Small intestine (tissue), 7 donors: ENCODE results near the gene VPS8. TPM values are rescaled to one million over a fixed set of nuclear protein-coding genes. Genes with fewer than 3 reads are reported as not detected.
"Not testable (repeated sequence)": the region's sequence is repeated elsewhere in the genome, so short reads cannot be mapped to it uniquely, and the experiment has no call there.

ENCODE experiments used
- DNase-seq, 2 donors: peaks; one replicate each; pipeline versions ENCODE4 v3.0.0 to v3.0.0-alpha.2; 2013
- FAIRE-seq: peaks from 2 replicates; lab custom pipeline; 2012; peaks lifted over from hg19 to GRCh38; lab: Jason Lieb, UNC
- H3K27ac ChIP-seq, 3 donors: one replicate each; pipeline ENCODE4 v1.5.1; 2013; ENCODE audit warnings: low read length in 2 of 3, mild to moderate bottlenecking in 2 of 3, control low read depth in 1 of 3, inconsistent platforms in 1 of 3, low read depth in 1 of 3, moderate library complexity in 1 of 3
- H3K27me3 ChIP-seq, 3 donors: one replicate each; pipeline ENCODE4 v1.6.1; 2013; ENCODE audit warnings: low read length in 3 of 3, inconsistent platforms in 1 of 3; ENCODE audit not compliant: control insufficient read depth in 3 of 3, insufficient read depth in 3 of 3
- H3K36me3 ChIP-seq, 3 donors: one replicate each; pipeline ENCODE4 v1.6.1; 2013; ENCODE audit warnings: low read length in 3 of 3, inconsistent platforms in 1 of 3, low read depth in 1 of 3, mild to moderate bottlenecking in 1 of 3, moderate library complexity in 1 of 3; ENCODE audit not compliant: control insufficient read depth in 3 of 3, insufficient read depth in 2 of 3
- H3K4me1 ChIP-seq, 3 donors: one replicate each; pipeline ENCODE4 v1.6.1; 2013; ENCODE audit warnings: low read length in 2 of 3, inconsistent platforms in 1 of 3, low read depth in 1 of 3, mild to moderate bottlenecking in 1 of 3, moderate library complexity in 1 of 3; ENCODE audit not compliant: control insufficient read depth in 3 of 3, insufficient read depth in 2 of 3
- H3K4me3 ChIP-seq, 3 donors: one replicate each; pipeline ENCODE4 v1.5.1; 2013; ENCODE audit warnings: low read length in 3 of 3, control low read depth in 1 of 3, inconsistent platforms in 1 of 3, low read depth in 1 of 3, mild to moderate bottlenecking in 1 of 3, moderate library complexity in 1 of 3
- H3K9me3 ChIP-seq, 2 donors: one replicate each; pipeline ENCODE4 v1.6.1; 2013; ENCODE audit warnings: low read depth in 1 of 2, low read length in 1 of 2; ENCODE audit not compliant: control insufficient read depth in 2 of 2, insufficient read depth in 1 of 2
- WGBS, 3 donors: extraction: QIAGEN DNeasy Blood & Tissue Kit; methylation state at CpG; one replicate each; pipeline ENCODE4 v1.1.7; 2013; 5-methylcytosine and 5-hydroxymethylcytosine counted together
- polyA plus RNA-seq, 4 donors: library from polyadenylated mRNA; stranded (reverse) in 3 of 4; unstranded in 1 of 4; fragments of 200-250 nt in 3 of 4; fragments of 120-200 nt in 1 of 4; gene quantifications; one replicate each; pipeline versions ENCODE4 v1.2.1 to v1.2.3, GENCODE V29; 2013
- donor health status: healthy with polysubstance abuse.
- donor health status: control.
- donor health status: control.
- donor health status: Bipolar disorder and iron deficiency.
- donor health status: healthy.

Gene VPS8
- polyA plus RNA-seq, 4 donors, result 7.8 to 32.5 (median 9.2) TPM

- no peak overlapping the region for H3K27ac ChIP-seq
- H3K36me3 ChIP-seq, result peaks cover 0 to 11% (median 4%) of the 10 kb centered on the region in 3 donors
- no peak for DNase-seq
- H3K4me3 ChIP-seq, result no peak overlapping the region
- 87 to 93% (median 93%) methylated on average over 3 of the region's 3 CpGs for WGBS, 3 donors
- no peaks in the 10 kb centered on the region for H3K27me3 ChIP-seq
- no peak for FAIRE-seq
- no peaks in the 10 kb centered on the region for H3K9me3 ChIP-seq
- no peaks in the 10 kb centered on the region for H3K4me1 ChIP-seq
These were observed 132.3 kb downstream of the VPS8 start for GRCh38 chr3:184944241-184944640.

- FAIRE-seq, result no peak
- Histone ChIP-seq H3K9me3 (no peaks in the 10 kb centered on the region), H3K36me3 (peaks cover 0 to 11% (median 7%) of the 10 kb centered on the region in 3 donors), H3K27me3 (no peaks in the 10 kb centered on the region), H3K4me1 (no peaks in the 10 kb centered on the region), H3K27ac (no peak overlapping the region), H3K4me3 (no peak overlapping the region)
- WGBS, 3 donors, result 90 to 96% (median 93%) methylated on average over 7 of the region's 7 CpGs
- no peak for DNase-seq
These were observed 134.1 kb downstream of the VPS8 start for GRCh38 chr3:184945886-184946625.

GRCh38 chr3:184946917-184947316, 135.0 kb downstream of the VPS8 start:
- Histone ChIP-seq H3K27me3 (no peaks in the 10 kb centered on the region), H3K4me1 (no peaks in the 10 kb centered on the region), H3K27ac (no peak overlapping the region), H3K36me3 (peaks cover 0 to 11% (median 4%) of the 10 kb centered on the region in 3 donors), H3K9me3 (no peaks in the 10 kb centered on the region), H3K4me3 (no peak overlapping the region)
- 89 to 98% (median 91%) methylated on average over 3 of the region's 3 CpGs for WGBS, 3 donors
- no peak for DNase-seq
- no peak for FAIRE-seq

GRCh38 chr3:184949251-184949965, 137.4 kb downstream of the VPS8 start:
- no peaks in the 10 kb centered on the region for H3K27me3 ChIP-seq
- no peak overlapping the region for H3K4me3 ChIP-seq
- peaks cover 3 to 12% (median 5%) of the 10 kb centered on the region in 3 donors for H3K36me3 ChIP-seq
- no peak for DNase-seq
- H3K4me1 ChIP-seq, result peaks cover 0 to 4% (median 0%) of the 10 kb centered on the region in 3 donors
- WGBS, 3 donors, result 85 to 97% (median 95%) methylated on average over 4 of the region's 4 CpGs
- FAIRE-seq, result no peak
- H3K9me3 ChIP-seq, result no peaks in the 10 kb centered on the region
- no peak overlapping the region for H3K27ac ChIP-seq

GRCh38 chr3:184950816-184951215, 138.8 kb downstream of the VPS8 start:
- not testable (repeated sequence) for H3K9me3 ChIP-seq, FAIRE-seq, H3K27me3 ChIP-seq, DNase-seq, H3K4me1 ChIP-seq, H3K4me3 ChIP-seq, H3K27ac ChIP-seq
- 57 to 81% (median 69%) methylated on average over 1 of the region's 1 CpG for WGBS, 3 donors
- peaks cover 3 to 15% (median 5%) of the 10 kb centered on the region in 3 donors for H3K36me3 ChIP-seq

DNA sequence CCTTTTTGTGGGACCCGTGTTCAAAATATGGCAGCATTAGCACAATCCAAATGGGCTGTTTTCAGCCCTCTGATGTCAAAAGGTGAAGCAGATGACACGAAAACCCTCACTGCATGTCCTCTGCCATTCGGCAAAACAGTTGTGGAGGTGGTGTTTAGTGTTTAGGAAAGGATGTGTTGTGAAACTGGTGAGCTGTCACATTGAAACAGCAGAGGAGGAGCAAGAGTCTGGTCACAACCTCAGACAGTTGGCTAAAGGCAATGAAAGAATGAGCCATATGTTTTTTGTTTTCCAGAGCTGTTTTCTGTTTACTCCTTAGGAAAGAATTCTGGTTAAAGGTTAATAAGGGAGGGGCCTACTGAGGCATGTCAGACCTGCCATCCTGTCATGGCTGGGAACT, 140.7 kb downstream of the VPS8 start:
- Histone ChIP-seq H3K9me3 (no peaks in the 10 kb centered on the region), H3K4me1 (peaks cover 0 to 4% (median 0%) of the 10 kb centered on the region in 3 donors), H3K27me3 (no peaks in the 10 kb centered on the region), H3K27ac (no peak overlapping the region), H3K36me3 (peaks cover 3 to 16% (median 5%) of the 10 kb centered on the region in 3 donors), H3K4me3 (no peak overlapping the region)
- DNase-seq, result no peak
- FAIRE-seq, result no peak
- WGBS, 3 donors, result 88 to 98% (median 96%) methylated on average over 3 of the region's 3 CpGs

- H3K36me3 ChIP-seq, result peaks cover 3 to 17% (median 5%) of the 10 kb centered on the region in 3 donors
- peaks cover 0 to 4% (median 0%) of the 10 kb centered on the region in 3 donors for H3K4me1 ChIP-seq
- no peaks in the 10 kb centered on the region for H3K9me3 ChIP-seq
- no peaks in the 10 kb centered on the region for H3K27me3 ChIP-seq
- no peak for FAIRE-seq
- no peak overlapping the region for H3K27ac ChIP-seq
- H3K4me3 ChIP-seq, result no peak overlapping the region
- WGBS, 3 donors, result 61 to 84% (median 79%) methylated on average over 2 of the region's 2 CpGs
- DNase-seq, result peak in 1 of 2 donors; percentile 11
These were observed 141.4 kb downstream of the VPS8 start for GRCh38 chr3:184953401-184953800.

DNA sequence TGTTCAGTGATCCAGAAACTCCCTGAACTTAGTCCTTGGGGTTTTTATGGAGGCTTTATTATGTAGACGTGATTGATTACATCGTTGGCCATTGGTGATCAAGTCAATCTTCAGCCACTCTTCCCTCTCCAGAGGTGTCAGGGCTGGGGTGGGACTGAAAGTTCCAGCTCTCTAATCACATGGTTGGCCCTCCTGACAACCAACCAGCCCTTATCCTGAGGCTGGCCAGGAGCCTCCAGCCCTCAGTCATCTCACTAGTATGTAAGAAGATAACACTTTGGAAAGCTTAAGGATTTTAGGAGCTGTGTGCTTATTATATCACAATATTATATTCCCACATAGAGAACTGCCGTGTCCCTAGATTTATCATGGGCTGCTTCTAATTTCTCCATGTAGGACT, 142.3 kb downstream of the VPS8 start:
- DNase-seq, result no peak
- H3K27ac ChIP-seq, result no peak overlapping the region
- H3K36me3 ChIP-seq, result peaks cover 3 to 15% (median 5%) of the 10 kb centered on the region in 3 donors
- no peak overlapping the region for H3K4me3 ChIP-seq
- H3K27me3 ChIP-seq, result no peaks in the 10 kb centered on the region
- no peaks in the 10 kb centered on the region for H3K9me3 ChIP-seq
- 89 to 96% (median 89%) methylated on average over 3 of the region's 3 CpGs for WGBS, 3 donors
- FAIRE-seq, result no peak
- peaks cover 0 to 4% (median 0%) of the 10 kb centered on the region in 3 donors for H3K4me1 ChIP-seq
